Measurements from ENCODE around the gene EIF2B5.
"Not testable (repeated sequence)": the region's sequence is repeated elsewhere in the genome, so short reads cannot be mapped to it uniquely, and the experiment has no call there.

EIF2B5 gene

GRCh38 chr3:184135149-184135910, at the start of gene EIF2B5:
Gene EIF2B5, plus strand, starts transcription at chr3:184135358. Its CDS starts 28 bp downstream, at chr3:184135386.
- DNase-seq (ENCODE audit: insufficient read length, low spot score) (peak; percentile 58), FAIRE-seq (peak; percentile 79)
- peak; percentile 68 for TF ChIP-seq POLR2A (IDR thresholded peaks at IDR 0.05; ENCODE audit: low read depth, low read length)

- FAIRE-seq: no peak
- TF ChIP-seq POLR2A (IDR thresholded peaks at IDR 0.05; ENCODE audit: low read depth, low read length): no peak
- no peak for DNase-seq (ENCODE audit: insufficient read length, low spot score)
These were observed 49.7 kb upstream of the EIF2B5 start for GRCh38 chr3:184085389-184085852.

DNA sequence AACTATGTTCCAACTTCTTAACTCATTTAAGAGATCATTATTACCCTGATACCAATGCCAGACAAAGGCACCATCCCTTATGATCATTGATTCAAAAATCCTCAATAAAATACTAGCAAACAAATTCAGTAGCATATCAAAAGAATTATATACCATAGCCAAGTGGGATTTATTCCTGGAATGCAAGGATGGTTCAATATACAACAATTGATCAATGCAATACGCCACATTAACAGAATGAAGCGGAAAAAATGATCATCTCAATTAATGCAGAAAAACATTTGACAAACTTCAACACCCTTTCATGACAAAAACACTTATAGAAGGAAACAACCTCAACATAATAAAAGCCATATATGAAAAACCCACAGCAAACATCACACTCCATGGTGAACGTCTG, 43.0 kb upstream of the EIF2B5 start:
- DNase-seq (ENCODE audit: insufficient read length, low spot score) (no peak), FAIRE-seq (peak; percentile 45)
- no peak for TF ChIP-seq POLR2A (IDR thresholded peaks at IDR 0.05; ENCODE audit: low read depth, low read length)

GRCh38 chr3:184096811-184097383, 38.3 kb upstream of the EIF2B5 start, which contains the start of gene HTR3E:
Gene HTR3E, plus strand, starts transcription at chr3:184097064. Its CDS starts 466 bp downstream, at chr3:184097530.
- FAIRE-seq: no peak
- no peak for TF ChIP-seq POLR2A (IDR thresholded peaks at IDR 0.05; ENCODE audit: low read depth, low read length)
- DNase-seq (ENCODE audit: insufficient read length, low spot score): no peak

DNA sequence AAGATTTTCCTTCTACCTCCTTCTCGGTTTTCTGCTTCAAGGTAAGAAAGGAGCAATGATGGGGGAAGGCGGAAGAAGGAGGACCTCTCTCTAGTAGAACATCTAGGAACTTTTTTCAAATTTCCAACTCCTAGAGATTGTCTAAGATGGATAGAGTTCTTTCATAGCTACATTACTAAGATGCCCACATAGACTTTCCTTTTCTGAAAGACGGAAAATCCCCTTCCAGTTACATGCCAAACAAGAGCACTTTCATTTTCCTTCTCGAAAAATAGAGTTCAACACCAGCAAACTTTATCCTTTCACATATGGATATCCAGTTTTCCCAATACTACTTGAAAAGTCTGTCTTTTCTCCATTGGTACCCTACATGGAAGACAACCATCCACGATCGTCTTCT, 37.6 kb upstream of the EIF2B5 start:
- no peak for TF ChIP-seq POLR2A (IDR thresholded peaks at IDR 0.05; ENCODE audit: low read depth, low read length)
- no peak for FAIRE-seq

GRCh38 chr3:184099806-184100686, 35.1 kb upstream of the EIF2B5 start:
- DNase-seq (ENCODE audit: insufficient read length, low spot score): no peak

More for the DNA sequence above, 37.6 kb upstream of the EIF2B5 start:
- no peak for DNase-seq (ENCODE audit: insufficient read length, low spot score)

GRCh38 chr3:184110316-184110725, 24.8 kb upstream of the EIF2B5 start:
- DNase-seq (ENCODE audit: insufficient read length, low spot score) (no peak), FAIRE-seq (peak; percentile 96)
- no peak for TF ChIP-seq POLR2A (IDR thresholded peaks at IDR 0.05; ENCODE audit: low read depth, low read length)

More at GRCh38 chr3:184099806-184100686, 35.1 kb upstream of the EIF2B5 start:
- TF ChIP-seq POLR2A (IDR thresholded peaks at IDR 0.05; ENCODE audit: low read depth, low read length): no peak
- FAIRE-seq: no peak

DNA sequence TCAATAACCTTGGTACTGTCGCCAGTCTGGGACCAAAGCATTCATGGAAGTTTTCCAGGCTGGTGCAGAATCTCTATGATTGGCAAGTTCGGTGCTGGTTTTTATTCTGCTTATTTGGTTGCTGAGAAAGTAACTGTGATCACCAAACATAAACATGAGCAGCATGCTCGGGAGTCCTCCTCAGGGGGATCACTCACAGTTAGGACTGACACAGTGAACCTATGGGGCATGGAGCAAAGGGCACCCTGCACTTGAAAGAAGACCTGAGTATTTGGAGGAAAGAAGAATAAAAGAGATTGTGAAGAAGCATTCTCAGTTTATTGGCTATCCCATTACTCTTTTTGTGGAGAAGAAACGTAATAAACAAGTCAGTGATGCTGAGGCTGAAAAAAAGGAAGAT, 19.1 kb upstream of the EIF2B5 start:
- FAIRE-seq: no peak
- no peak for TF ChIP-seq POLR2A (IDR thresholded peaks at IDR 0.05; ENCODE audit: low read depth, low read length)

DNA sequence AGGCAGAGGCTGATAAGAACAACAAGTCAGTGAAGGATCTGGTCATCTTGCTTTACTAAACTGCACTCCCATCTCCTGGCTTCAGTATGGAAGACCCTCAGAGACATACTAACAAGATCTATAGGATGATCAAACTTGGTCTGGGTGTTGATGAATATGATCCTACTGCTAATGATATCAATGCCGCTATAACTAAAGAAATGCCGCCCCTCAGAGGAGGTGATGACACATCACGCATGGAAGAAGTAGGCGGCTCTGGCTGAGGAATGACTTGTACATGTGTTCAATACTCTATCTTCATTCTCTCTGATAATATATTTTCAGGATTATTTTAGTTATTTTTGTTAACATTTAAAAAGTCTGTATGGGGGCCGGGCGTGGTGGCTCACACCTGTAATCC, 17.5 kb upstream of the EIF2B5 start:
- no peak for FAIRE-seq
- DNase-seq (ENCODE audit: insufficient read length, low spot score): no peak
- no peak for TF ChIP-seq POLR2A (IDR thresholded peaks at IDR 0.05; ENCODE audit: low read depth, low read length)

More for the DNA sequence above, 19.1 kb upstream of the EIF2B5 start:
- no peak for DNase-seq (ENCODE audit: insufficient read length, low spot score)

DNA sequence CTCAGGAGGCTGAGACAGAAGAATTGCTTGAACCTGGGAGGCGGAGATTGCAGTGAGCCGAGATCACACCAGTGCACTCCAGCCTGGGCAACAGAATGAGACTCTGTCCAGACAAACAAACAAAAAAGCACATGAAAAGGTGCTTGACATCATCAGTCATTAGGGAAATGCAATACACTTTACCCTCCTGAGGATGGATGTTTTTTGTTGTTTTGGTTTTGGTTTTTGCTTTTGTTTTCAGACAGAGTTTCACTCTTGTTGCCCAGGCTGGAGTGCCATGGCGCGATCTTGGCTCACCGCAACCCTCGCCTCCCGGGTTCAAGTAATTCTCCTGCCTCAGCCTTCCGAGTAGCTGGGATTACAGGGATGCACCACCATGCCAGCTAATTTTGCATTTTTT, 14.1 kb upstream of the EIF2B5 start:
- DNase-seq (ENCODE audit: insufficient read length, low spot score); FAIRE-seq: not testable (repeated sequence)

- FAIRE-seq (no peak), DNase-seq (ENCODE audit: insufficient read length, low spot score) (no peak)
- no peak for TF ChIP-seq POLR2A (IDR thresholded peaks at IDR 0.05; ENCODE audit: low read depth, low read length)
These were observed 9.2 kb upstream of the EIF2B5 start for GRCh38 chr3:184126006-184126405.

DNA sequence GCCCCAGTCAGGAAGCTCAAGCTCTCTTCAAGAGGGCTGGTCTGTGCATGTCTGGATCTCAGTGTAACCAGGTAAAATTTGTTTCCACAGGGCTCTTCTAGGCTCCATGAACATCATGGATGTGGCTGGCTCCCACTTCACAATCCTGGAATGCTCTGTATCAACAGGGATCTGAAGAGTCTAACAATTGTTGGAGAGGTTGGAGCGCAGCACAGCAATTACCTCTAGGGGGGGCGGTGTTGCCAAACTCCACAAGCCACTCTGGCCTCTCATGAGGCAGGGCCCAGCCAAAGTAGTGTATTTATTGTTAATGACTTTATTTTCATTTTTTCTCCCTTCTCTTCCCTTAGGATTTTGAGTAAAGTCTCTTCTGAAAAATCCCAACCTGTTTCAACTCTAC, 6.1 kb upstream of the EIF2B5 start:
- no peak for TF ChIP-seq POLR2A (IDR thresholded peaks at IDR 0.05; ENCODE audit: low read depth, low read length)
- DNase-seq (ENCODE audit: insufficient read length, low spot score) (peak; percentile 34), FAIRE-seq (peak; percentile 78)

- TF ChIP-seq POLR2A (IDR thresholded peaks at IDR 0.05; ENCODE audit: low read depth, low read length): no peak
- FAIRE-seq: no peak
- no peak for DNase-seq (ENCODE audit: insufficient read length, low spot score)
These were observed 2.2 kb upstream of the EIF2B5 start for GRCh38 chr3:184132945-184133344.

Measured in H54 (cell line).